ENCODE measurements around the gene NUMA1.

Gene NUMA1

GRCh38 chr11:72010529-72011233, 69.7 kb downstream of the NUMA1 start:
- Histone ChIP-seq H3K9me3 (ENCODE audit: insufficient read depth, low read depth, low read length) (no peaks in the 10 kb centered on the region), H3K9me2 (replicated peaks; ENCODE audit: low read depth, low read length) (no peaks in the 10 kb centered on the region), H3K4me2 (ENCODE audit: low read depth, low read length, poor library complexity, severe bottlenecking) (no peak overlapping the region), H3K4me3 (ENCODE audit: low read length, poor library complexity, severe bottlenecking) (no peak overlapping the region), H2AFZ (ENCODE audit: low read length) (no peak overlapping the region), H3K36me3 (ENCODE audit: insufficient read depth, low read length) (peaks cover 99% of the 10 kb centered on the region), H3K79me2 (ENCODE audit: insufficient read depth, low read length) (no peaks in the 10 kb centered on the region), H4K20me1 (ENCODE audit: insufficient read depth, low read length, poor library complexity, severe bottlenecking) (no peaks in the 10 kb centered on the region), H3K4me1 (ENCODE audit: insufficient read depth, low read length, poor library complexity, severe bottlenecking) (no peaks in the 10 kb centered on the region), H3K9ac (ENCODE audit: low read depth, low read length, poor library complexity, severe bottlenecking) (no peak overlapping the region), H3K27me3 (ENCODE audit: insufficient read depth, low read length, poor library complexity, severe bottlenecking) (no peaks in the 10 kb centered on the region), H3F3A (ENCODE audit: low read depth) (no peaks in the 10 kb centered on the region)
- TF ChIP-seq EZH2phosphoT487 (IDR thresholded peaks at IDR 0.05; ENCODE audit: borderline replicate concordance): no peak
- TF ChIP-seq CTCF (conservative IDR thresholded peaks at IDR 0.05; ENCODE audit: low read length): no peak

GRCh38 chr11:72009156-72009555, 71.2 kb downstream of the NUMA1 start:
- H3K36me3 ChIP-seq (ENCODE audit: insufficient read depth, low read length): peaks cover 99% of the 10 kb centered on the region
- no peaks in the 10 kb centered on the region for H3K9me3 ChIP-seq (ENCODE audit: insufficient read depth, low read depth, low read length)
- H3K27me3 ChIP-seq (ENCODE audit: insufficient read depth, low read length, poor library complexity, severe bottlenecking): no peaks in the 10 kb centered on the region
- H4K20me1 ChIP-seq (ENCODE audit: insufficient read depth, low read length, poor library complexity, severe bottlenecking): no peaks in the 10 kb centered on the region
- H3K4me1 ChIP-seq (ENCODE audit: insufficient read depth, low read length, poor library complexity, severe bottlenecking): no peaks in the 10 kb centered on the region
- H3K4me3 ChIP-seq (ENCODE audit: low read length, poor library complexity, severe bottlenecking): no peak overlapping the region
- no peaks in the 10 kb centered on the region for H3F3A ChIP-seq (ENCODE audit: low read depth)
- TF ChIP-seq CTCF (conservative IDR thresholded peaks at IDR 0.05; ENCODE audit: low read length): no peak
- TF ChIP-seq EZH2phosphoT487 (IDR thresholded peaks at IDR 0.05; ENCODE audit: borderline replicate concordance): no peak
- no peak overlapping the region for H3K9ac ChIP-seq (ENCODE audit: low read depth, low read length, poor library complexity, severe bottlenecking)
- no peaks in the 10 kb centered on the region for H3K9me2 ChIP-seq (replicated peaks; ENCODE audit: low read depth, low read length)
- H3K79me2 ChIP-seq (ENCODE audit: insufficient read depth, low read length): no peaks in the 10 kb centered on the region
- H2AFZ ChIP-seq (ENCODE audit: low read length): no peak overlapping the region
- H3K4me2 ChIP-seq (ENCODE audit: low read depth, low read length, poor library complexity, severe bottlenecking): no peak overlapping the region

- H3K9me2 ChIP-seq (replicated peaks; ENCODE audit: low read depth, low read length): no peaks in the 10 kb centered on the region
- no peaks in the 10 kb centered on the region for H3K79me2 ChIP-seq (ENCODE audit: insufficient read depth, low read length)
- H3K4me2 ChIP-seq (ENCODE audit: low read depth, low read length, poor library complexity, severe bottlenecking): no peak overlapping the region
- no peaks in the 10 kb centered on the region for H3K9me3 ChIP-seq (ENCODE audit: insufficient read depth, low read depth, low read length)
- no peaks in the 10 kb centered on the region for H3K4me1 ChIP-seq (ENCODE audit: insufficient read depth, low read length, poor library complexity, severe bottlenecking)
- H3K9ac ChIP-seq (ENCODE audit: low read depth, low read length, poor library complexity, severe bottlenecking): no peak overlapping the region
- no peaks in the 10 kb centered on the region for H3F3A ChIP-seq (ENCODE audit: low read depth)
- no peak for TF ChIP-seq EZH2phosphoT487 (IDR thresholded peaks at IDR 0.05; ENCODE audit: borderline replicate concordance)
- TF ChIP-seq CTCF (conservative IDR thresholded peaks at IDR 0.05; ENCODE audit: low read length): no peak
- peaks cover 99% of the 10 kb centered on the region for H3K36me3 ChIP-seq (ENCODE audit: insufficient read depth, low read length)
- H3K27me3 ChIP-seq (ENCODE audit: insufficient read depth, low read length, poor library complexity, severe bottlenecking): no peaks in the 10 kb centered on the region
- no peak overlapping the region for H3K4me3 ChIP-seq (ENCODE audit: low read length, poor library complexity, severe bottlenecking)
- no peak overlapping the region for H2AFZ ChIP-seq (ENCODE audit: low read length)
- H4K20me1 ChIP-seq (ENCODE audit: insufficient read depth, low read length, poor library complexity, severe bottlenecking): no peaks in the 10 kb centered on the region
Observed at GRCh38 chr11:72008728-72009127, 71.6 kb downstream of the NUMA1 start.

Measured in Loucy (cell line).